ENCODE measurements around the gene ADGRG6.
"Not testable (repeated sequence)": the region's sequence is repeated elsewhere in the genome, so short reads cannot be mapped to it uniquely, and the experiment has no call there.

Gene ADGRG6

DNA sequence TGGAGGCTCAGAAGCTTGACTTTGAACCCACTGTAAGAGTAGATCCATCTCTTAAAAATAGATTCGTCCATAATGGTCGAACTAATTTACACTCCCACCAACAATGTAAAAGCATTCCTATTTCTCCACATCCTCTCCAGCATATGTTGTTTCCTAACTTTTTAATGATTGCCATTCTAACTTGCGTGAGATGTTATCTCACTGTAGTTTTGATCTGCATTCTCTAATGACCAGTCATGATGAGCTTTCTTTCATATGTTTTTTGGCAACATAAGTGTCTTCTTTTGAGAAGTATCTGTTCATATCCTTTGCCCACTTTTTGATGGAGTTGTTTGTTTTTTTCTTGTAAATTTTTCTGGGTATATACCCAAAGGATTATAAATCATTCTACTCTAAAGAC is 44.4 kb downstream of the ADGRG6 start:
- DNase-seq (ENCODE audit: low read depth in 2 of 2) = not testable (repeated sequence)

DNA sequence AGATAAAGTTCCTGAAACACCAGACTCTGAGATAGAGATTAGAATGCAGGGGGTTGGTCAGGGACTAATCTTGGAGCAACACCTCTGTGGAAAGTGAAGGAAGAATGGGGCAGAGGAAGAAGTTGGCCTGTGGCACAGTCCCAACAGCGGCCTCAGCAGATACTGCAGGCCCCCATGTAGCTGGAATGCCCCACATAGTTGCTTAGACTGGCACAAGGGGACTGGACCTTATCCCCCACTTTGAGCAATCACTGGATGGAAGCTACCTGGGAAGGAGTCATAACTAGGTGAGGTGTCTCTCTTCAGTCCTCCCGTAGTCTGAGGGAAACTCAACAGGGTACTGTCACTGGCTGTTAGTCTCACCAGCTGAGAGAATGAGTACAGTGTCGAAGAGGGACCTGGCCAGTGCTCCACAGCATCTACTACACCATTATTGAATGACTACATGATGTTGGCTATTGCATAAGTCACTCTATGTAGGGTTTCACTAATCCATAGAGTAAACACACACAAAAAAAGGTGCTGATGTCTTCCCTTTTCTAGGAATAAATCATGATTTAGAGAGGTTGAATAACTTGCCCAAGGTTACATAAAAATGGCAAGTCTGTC is 47.5 kb downstream of the ADGRG6 start:
- DNase-seq (ENCODE audit: low read depth in 2 of 2) = no peak

GRCh38 chr6:142350309-142350708 is 48.5 kb downstream of the ADGRG6 start:
- no peak for DNase-seq (ENCODE audit: low read depth in 2 of 2)

- DNase-seq (ENCODE audit: low read depth in 2 of 2) = no peak
Observed at GRCh38 chr6:142353690-142354089, 51.9 kb downstream of the ADGRG6 start.

GRCh38 chr6:142354650-142355049 is 52.8 kb downstream of the ADGRG6 start:
- no peak for DNase-seq (ENCODE audit: low read depth in 2 of 2)

DNA sequence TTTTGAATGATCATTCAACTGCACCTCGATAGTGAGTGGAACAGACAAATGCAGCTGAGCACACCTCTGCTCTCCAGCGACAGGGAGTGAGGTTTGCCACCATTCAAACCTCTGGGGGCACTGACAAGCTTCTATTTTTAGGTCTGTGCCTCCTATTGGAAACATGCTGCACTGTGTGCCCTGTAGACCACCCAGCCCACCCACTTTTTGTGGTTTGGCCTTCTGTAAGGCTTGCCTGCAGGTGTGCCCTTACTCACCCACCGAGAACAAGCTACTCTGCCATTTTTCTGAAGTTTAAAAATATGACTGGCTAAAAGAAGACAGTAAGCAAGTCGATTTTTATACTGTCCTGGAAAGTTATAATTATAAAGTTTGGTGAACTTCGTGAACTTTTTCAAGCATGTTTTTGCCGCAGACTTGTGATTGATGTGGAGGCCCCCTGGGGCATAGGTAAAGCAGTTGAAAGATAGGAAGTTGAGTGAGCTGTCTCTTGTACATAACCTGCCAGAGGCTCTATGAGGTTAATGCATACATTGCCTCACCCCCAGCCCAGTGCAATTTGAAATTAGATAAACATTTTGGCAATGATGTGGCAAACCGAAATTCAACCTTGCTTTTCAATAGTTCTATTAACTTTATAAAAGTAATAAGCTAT is 53.8 kb downstream of the ADGRG6 start:
- DNase-seq (ENCODE audit: low read depth in 2 of 2) = no peak

GRCh38 chr6:142356201-142356883 is 54.5 kb downstream of the ADGRG6 start:
- no peak for DNase-seq (ENCODE audit: low read depth in 2 of 2)

DNA sequence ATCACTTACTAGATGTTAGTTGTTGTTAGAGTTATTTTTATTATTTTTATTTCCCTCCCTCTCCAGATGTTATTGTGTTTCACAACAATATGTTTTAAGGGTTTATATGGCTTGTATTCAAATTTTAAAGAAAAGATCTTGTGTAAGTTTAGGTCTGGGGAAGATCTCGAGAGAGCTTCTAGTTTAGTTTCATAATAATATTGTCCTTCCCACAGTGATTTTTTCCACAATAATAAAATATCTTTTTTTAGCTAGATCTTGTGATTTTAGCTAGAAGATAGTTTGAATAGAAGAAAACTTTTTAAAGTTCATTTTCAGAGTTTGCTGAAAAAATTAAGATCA is 55.0 kb downstream of the ADGRG6 start:
- DNase-seq (ENCODE audit: low read depth in 2 of 2) = no peak

GRCh38 chr6:142357879-142358278 is 56.1 kb downstream of the ADGRG6 start:
- no peak for DNase-seq (ENCODE audit: low read depth in 2 of 2)

DNA sequence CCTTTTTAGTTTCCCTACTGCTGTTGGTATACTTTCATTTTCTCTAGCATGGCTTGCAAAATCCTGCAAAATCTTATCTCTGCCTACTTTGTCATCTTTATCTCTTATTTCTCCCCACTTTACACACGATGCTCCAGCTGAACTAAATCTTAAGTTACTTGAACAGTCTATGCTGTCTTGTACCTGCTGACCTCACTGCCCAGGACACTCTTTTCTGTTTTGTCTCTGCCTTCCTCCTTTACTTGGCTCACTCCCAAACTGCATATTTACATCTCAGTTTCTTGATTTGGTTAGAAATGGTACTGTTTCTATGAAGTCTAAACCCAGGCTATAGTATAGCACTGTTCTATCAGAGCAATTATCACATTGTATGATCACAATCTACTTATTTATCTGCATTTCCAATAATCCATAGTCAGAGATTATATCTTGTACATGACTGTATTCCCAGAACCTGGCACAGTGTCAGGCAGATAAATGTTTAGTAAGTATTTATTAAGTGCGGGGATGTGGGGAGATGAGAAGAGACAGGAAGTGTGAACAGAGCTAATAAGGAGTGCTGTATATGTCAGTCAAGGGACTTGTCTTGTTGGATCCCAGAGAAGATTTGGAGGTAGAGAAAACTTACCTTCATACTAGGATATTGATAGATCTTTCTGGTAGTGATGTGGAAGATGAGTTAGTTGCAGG is 57.6 kb downstream of the ADGRG6 start:
- DNase-seq (ENCODE audit: low read depth in 2 of 2) = no peak

GRCh38 chr6:142361345-142361744 is 59.5 kb downstream of the ADGRG6 start:
- no peak for DNase-seq (ENCODE audit: low read depth in 2 of 2)

- DNase-seq (ENCODE audit: low read depth in 2 of 2) = no peak
Observed at GRCh38 chr6:142361779-142362750, 60.3 kb downstream of the ADGRG6 start.

- DNase-seq (ENCODE audit: low read depth in 2 of 2) = no peak
Observed at GRCh38 chr6:142367061-142367460, 65.3 kb downstream of the ADGRG6 start.

DNA sequence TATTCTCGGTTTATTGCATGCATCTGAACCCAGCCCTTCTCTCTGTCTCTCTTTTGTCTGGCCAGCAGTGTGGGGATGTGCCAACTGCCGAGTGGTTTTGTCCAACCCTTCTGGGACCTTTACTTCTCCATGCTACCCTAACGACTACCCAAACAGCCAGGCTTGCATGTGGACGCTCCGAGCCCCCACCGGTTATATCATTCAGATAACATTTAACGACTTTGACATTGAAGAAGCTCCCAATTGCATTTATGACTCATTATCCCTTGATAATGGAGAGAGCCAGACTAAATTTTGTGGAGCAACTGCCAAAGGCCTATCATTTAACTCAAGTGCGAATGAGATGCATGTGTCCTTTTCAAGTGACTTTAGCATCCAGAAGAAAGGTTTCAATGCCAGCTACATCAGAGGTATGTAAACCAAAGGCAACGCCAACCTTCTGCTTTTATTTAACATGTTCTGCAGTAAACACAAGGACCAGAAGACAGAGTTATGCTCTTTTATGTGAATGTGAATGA is 65.8 kb downstream of the ADGRG6 start:
- no peak for DNase-seq (ENCODE audit: low read depth in 2 of 2)

DNA sequence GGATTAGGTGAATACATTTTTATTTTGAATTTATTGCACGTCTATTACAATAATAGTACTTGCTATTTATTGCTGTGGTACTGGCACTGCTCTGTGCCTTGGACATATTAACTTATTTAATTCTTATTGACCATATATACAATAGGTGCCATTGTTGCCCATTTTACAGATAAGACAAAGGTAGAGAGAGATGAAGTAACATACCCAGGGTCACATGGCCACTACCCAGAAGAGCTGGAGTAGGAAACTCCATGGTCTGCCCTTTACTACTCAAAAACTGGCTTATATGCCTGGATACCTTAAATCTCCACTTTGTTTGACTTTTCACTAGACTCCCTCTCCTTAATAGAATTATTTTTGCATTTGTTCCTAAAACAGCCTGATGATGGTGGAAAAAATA is 67.5 kb downstream of the ADGRG6 start:
- DNase-seq (ENCODE audit: low read depth in 2 of 2) = no peak

GRCh38 chr6:142372348-142372747 is 70.5 kb downstream of the ADGRG6 start:
- no peak for DNase-seq (ENCODE audit: low read depth in 2 of 2)

DNA sequence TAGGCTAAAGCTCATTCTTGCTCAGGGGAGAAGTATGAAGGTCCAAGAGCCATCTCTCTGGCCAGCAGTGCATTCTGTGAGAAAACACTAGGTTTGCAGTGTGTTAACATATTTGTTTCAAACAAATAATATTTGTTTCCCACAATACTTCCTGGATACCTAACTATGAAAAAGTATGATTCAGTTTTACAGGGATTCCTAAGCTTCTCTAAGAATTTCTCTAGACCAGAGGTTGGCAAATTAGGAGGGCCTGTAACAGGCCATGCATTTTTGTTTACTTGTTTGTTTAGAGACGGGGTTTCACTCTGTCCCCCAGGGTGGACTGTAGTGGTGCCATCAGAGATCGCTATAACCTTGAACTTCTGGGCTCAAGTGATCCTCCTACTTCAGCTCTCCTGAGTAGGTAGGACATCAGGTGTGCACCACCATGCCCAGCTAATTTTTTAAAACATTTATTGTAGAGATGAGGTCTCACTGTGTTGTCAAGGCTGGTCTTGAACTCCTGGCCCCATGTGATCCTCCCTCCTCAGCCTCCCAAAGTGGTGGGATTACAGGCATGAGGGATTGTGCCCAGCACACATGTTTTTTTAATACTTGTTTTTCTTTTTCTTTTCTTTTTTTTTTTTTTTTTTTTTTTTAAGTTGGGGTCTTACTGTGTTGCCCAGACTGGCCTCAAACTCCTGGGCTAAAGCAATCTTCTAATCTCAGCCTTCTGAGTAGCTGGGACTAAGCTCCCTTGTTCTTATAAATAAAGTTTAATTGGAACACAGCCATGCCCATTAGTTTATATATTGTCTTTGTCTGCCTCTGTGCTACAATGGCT is 71.7 kb downstream of the ADGRG6 start:
- DNase-seq (ENCODE audit: low read depth in 2 of 2) = no peak

- no peak for DNase-seq (ENCODE audit: low read depth in 2 of 2)
Observed at GRCh38 chr6:142374091-142374770, 72.4 kb downstream of the ADGRG6 start.

GRCh38 chr6:142374965-142375733 is 73.3 kb downstream of the ADGRG6 start:
- no peak for DNase-seq (ENCODE audit: low read depth in 2 of 2)
